Stimulated activated CD4-positive, alpha-beta T cell treated with anti-CD3 and anti-CD28 coated beads, Interleukin-2, amount 100 ng/mL, for 4 hours (primary cell): ENCODE data around the gene POLR2M.

Source experiments
- DNase-seq: peaks from one replicate; pipeline ENCODE4 v3.0.0-alpha.2; 2020; ENCODE audit warnings: low read depth

Gene POLR2M

DNA sequence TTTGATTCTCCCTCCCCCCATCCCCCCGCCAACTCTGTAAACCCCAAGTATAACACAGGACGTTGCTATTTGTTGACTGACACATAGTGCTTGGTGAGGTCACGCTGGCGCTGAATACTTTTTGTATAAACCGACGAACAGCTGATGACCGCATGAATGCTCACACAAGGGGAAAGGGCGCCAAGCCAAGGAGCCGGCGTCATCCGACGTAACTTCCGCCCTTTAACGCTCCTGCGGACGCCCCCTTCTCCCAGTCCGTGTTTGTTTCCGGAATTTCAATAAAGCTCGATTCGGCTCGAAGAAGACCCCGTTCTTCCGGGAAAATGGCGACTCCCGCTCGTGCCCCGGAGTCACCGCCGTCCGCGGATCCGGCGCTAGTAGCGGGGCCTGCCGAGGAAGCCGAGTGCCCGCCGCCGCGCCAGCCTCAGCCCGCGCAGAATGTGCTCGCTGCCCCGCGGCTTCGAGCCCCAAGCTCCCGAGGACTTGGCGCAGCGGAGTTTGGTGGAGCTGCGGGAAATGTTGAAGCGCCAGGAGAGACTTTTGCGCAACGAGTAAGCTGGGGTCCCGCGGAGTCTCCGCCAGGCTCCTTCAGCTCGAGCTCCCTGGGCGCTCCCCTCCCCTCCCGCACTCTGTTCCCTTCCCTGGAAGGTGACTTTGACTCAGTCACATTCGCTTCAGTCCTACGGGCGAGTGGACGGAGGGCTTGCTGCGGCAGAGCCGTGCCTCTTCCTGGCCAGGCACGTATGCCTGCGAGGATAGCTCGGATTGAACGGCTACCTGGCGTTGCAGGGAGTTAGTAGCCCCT lies at the start of gene POLR2M:
TSS of gene POLR2M (plus strand) at position 310 of the 805 bp plus-strand sequence. CDS start at position 439, 129 bp downstream.
- peak; percentile 86 for DNase-seq

DNA sequence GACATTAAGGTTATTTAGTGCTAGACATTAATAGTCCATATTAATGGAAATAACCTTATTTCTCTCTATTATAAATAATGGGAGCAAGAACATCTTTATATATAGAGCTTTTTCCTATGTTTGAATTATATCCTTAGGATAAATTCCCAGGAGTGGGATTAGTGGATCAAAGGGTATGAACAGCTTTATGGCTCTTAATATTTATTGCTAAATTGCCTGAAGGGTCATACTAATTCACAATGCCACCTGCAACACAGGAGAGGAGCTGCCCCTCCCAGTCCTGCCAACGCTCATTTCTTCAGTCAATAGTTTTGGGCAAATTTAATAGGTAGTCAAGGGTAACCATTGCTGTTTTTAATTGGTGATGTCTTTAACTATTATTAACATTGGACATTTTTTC lies 48.9 kb upstream of the POLR2M start:
- no peak for DNase-seq

DNA sequence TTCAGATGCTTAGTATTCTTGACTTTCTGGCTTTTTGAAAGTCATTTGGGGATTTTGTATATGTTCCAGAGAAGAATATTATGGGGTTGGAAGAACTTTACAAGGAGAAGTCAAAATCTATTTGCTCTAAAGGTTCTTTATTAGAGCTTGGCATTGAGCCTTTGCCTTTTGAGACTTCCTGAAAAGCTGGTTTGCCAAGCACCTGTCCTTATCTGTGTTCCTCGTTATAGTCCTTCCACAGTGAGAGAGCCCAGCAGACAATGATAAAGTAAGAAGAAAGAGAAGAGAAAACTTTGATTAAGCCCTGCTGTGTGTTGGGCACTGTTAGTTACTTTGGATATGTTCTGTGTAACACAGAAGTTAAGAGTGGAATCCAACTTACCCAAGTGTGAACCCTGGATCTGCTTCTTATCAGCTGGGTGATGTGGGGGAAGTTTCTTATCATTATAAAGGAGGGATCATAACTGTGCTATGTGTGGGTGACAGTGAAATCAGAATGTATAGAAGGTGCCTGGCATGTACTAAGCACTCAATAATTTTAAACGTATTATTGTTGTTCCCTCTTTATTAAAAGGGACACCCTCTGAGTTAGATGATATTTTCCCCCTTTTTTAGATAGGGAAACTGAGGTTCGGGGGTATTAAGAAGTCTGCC lies 44.3 kb upstream of the POLR2M start:
- DNase-seq: no peak

DNA sequence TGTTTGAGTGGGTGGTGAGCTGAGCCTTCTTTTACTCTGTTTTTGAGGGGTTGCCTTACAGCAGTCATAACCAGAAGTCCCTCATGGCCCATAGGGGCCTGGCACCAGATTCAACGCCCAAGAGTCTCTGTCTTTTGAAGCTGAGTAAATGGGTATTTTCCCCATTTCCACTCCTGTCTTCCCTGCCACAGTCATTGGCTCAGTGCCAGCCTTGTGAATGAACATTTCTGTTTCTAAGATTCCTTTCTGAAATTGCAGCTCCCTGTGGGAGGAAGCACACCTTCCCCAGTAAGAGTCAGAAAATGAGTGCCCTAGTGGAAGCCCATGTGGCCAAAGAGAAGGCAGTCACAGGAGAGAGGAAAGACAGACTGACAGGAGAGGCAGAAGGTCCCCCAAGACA lies 43.7 kb upstream of the POLR2M start:
- DNase-seq: no peak

DNA sequence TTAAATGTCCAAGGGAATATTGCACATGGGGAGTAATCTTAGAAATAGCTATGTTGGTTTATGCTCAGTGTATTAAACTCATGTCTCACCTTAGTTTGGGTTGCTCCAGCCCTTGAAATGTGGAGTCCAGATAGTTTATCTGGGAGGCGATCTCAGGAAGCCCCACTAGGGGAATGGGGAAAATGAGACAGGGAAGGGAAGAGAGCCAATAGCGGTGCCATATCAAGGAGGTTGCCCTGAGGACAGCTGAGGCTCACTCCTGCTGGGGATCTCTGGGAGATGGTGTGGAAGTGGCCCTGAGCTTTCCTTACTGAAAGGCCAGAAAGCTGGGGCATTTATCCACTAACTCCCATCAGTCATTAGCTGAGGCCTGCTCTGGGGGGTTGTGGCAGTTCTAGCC lies 43.3 kb upstream of the POLR2M start:
- DNase-seq: no peak

DNA sequence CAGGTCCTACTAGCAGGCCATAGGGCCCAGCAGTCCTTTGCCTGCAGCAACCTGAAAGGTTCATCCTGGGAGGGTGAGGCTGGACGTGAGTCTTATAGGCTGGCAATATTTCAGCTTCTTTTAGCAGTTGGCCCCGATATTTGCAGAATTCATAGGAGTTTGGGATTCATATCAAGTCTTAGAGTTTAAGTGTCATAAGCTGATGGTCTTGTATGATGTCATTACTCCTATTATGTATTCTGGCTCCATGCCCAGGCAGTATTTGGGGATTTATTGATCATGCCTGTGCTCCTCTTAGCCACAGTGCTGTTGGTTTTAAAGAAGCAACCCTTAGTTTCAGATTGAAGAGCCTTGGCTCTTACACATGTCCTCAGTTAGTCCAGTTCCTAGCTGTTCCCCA lies 41.3 kb upstream of the POLR2M start:
- DNase-seq: no peak

DNA sequence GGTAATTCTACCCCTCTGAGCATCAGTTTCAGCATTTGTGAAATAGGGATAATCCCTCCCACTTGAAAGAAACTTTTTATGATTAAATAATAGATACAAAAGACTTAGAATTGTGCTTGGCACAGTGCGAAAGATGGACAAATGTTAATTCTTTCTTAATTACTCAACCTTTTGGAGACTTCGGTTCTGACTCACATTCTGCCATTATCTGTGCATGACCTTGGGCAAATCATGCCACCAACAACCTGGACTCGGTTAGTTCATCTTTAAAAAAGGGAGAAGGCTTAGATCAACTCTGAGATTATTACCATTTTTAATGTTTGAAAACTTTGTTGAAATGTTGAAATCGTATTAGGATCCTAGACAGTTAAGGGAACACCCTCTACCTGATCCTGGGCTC lies 40.6 kb upstream of the POLR2M start:
- DNase-seq: no peak

DNA sequence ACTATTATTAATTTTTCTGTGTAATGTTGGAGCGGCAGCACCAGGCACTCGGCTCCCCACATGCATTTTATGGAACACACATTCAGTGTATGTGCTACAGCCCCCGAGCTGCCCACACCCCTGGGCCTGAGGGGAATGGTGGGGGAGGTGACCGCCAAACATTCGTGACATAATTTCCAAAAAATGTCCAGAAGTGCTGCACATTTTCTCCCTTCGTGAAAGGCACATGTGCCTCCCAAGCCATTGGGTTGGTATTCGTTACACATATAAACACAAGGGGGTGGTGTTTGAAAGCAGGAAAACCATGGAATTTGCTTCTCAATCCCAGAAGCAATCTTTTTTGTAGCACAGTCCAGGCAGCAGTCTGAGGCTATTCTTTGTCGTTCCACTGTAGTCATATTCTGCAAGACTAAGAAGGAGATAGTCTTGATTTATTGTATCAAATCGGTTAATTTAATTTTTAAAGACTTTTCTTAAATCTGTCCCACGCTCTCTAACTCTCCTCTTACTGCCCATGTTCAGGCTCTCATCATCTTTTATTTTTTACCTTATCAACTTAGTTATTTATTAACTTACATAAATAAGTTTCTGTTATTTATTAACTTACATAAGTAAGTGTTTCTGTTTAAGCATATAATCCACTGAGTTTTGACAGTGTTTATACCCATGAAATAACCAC lies 39.2 kb upstream of the POLR2M start:
- DNase-seq: no peak

DNA sequence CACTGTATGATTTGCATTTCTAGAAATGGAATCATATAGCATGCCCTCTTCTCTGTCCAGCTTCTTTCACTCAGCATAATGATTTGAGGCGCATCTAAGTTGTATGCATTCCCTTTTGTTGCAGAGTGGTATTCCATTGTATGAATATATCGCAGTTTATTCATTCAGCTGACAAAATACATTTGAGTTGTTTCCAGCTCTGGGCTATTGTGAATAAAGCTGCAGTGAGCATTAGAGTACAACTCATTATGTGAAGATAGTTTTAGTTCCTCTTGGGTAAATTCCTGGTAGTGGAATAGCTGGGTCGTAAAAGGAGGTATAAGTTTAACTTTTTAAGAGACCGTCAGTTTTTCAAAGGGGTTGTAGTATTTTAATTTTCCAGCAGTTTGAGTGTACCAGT lies 38.5 kb upstream of the POLR2M start:
- no peak for DNase-seq

DNA sequence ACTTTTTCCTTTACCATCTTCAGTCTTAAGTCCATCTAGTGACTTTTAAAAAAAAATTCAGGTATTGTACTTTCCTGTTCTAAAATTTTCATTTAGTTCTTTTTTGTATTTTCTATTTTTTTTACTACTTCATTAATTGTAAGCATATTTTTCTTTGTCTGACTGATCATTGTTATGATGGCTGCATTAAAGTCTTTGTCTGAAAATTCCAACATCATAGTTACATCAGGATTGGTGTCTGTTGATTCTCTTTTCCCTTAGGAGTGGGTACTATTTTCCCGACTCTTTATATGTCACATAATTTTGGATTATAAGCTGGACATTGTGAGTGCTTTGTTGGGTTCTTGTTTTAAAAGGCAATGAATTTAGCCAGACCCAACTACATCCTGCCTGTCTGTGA lies 34.9 kb upstream of the POLR2M start:
- no peak for DNase-seq

DNA sequence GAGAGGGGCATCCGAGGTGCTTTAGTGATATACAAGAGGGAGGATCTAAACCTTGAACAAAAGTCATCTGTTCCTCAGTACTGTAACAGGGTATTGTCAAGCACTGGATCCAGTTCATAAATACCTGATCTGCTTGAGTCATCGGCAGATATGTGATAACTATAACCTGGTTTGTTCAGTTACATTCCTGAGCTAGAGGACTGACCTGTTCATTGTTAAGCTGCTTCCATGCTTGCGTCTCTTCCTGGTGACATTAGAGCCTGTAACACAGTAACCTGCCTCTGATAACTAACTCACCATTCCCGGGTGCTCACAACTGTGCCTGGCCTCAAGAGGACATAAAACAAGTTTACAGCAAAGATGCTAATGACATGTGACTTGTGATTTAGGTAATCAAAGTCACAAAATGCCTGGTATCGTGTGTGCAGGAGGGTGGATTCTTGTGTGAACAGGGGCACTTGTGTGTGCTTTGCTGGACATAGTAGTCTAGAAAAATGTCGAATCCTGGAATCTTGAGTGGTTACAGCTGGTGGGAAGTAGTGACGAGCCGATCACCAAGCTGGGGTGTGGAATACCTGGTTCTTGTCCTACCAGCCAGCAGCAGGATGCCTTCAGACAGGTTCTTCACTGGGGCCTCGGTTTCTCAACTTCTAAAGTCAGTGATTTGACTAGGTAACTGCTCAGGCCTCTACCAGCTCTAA lies 30.9 kb upstream of the POLR2M start:
- no peak for DNase-seq

DNA sequence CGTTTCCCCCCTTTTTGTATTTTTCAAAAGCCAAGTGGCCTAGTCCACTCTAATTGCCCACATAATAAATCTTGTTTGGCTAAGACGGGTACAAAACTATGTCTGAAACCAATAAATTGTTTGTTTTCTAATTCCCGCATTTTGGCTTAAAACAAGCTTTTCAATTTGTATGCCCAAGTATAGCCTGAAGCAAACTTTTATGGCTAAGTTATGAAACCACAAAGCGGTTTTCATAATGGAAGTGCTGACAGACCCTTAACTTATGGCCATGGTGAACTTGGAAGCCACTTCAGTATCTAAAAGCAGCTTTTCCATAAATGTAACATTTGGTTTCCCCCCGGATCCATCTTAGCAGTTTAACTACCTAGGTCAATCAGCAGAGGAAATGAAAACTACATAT lies 29.9 kb upstream of the POLR2M start:
- DNase-seq: no peak

DNA sequence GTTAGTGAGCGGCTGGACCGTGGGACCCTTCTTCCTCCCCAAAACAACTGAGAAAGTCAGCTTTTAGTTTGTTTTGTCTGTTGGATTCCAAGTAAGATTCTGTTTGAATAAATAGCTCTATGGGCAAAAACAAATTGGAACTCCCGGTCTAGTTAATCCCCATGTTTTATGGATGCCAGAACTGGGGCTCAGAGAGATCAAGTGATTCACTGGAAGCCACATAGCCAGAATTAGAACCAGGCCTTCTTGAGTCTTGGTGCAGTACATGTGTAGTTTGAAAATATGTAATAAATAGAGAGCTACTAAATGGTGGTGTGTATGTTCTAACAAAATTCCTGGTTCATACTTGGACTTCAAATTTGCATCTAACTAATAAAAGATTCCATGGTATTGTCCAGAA lies 29.3 kb upstream of the POLR2M start:
- DNase-seq: no peak

DNA sequence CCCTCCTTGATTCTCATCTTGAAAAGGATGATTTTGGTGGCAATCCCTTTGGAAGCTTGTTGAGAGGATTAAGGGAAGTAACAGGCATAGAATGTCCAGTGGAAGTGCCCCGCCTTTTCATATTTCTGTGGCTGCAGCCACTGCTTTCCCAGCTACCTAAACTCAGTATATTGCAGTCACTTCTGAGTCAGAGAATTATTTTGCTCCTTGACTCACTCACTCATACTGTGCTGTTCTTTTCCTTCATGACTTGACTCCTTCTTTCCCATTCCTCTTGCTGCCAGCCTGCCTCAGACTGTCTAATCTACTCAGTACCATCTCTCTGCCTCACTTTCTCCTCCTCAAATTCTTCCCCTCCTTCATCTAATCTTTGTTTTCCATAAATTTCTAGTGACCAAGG lies 26.5 kb upstream of the POLR2M start:
- no peak for DNase-seq

DNA sequence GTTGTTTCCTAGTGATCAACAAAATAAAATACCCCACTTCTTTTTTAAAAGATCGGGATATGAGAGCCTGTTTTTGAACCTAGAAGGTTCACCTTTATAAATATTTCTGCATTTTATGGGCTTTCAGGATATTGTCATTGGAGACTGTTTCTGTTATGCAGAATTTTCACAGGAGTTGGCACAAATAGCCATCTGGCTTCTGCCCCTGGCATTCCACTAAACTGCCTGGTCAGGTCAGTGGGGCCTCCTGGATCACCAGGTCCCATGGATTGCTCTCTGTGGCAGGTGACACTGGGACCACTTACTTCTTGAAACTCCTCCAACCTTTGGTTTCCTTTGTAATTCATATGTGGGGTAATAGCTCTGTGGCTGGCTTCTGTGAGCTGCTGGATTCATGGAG lies 25.5 kb upstream of the POLR2M start:
- no peak for DNase-seq

DNA sequence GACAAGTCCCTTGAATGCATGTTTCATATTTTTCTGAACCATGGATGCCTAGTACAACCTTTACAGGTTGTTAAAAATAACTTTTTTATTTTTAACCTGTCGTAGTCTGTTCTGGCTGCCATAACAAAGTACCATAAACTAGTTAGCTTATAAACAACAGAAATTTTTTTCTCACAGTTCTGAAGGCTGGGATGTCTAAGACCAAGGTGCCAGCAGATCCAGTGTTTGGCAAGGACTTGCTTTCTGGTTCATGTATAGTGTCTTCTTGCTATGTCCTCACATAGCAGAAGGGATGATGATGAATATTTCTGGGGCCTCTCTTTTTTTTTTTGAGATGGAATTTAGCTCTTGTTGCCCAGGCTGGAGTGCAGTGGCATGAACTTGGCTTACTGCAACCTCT lies 23.0 kb upstream of the POLR2M start:
- no peak for DNase-seq

DNA sequence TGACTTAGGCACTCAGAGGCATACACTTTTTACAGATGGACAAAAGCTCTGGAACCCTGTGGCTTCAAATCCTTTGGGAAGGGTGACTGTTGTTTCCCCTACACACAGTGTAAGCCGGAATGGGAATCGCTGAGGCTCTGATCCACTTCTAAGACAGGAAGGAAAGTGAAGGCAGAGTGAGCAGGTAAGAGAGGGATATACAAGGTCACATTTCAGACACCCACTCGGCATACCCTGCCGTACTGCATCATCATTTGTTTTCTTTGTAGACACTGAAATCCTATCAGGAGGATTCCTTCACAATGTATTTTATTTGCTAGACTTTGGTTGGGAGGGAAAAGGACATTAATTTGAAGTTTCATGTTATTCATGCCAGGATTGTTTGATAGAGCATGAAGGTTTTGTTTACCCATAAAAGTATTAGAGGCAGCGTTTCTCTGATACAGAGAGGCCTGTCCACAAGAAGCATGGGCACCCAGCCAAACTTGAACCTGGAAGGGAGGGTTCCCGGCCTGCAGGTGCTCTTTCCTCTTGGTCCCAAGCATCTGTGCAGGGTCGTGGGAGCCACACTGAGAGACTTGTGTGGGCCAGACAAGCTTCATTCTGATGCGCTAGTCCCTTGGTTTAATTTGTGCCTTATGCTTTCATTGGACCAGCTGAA lies 21.9 kb upstream of the POLR2M start:
- no peak for DNase-seq

DNA sequence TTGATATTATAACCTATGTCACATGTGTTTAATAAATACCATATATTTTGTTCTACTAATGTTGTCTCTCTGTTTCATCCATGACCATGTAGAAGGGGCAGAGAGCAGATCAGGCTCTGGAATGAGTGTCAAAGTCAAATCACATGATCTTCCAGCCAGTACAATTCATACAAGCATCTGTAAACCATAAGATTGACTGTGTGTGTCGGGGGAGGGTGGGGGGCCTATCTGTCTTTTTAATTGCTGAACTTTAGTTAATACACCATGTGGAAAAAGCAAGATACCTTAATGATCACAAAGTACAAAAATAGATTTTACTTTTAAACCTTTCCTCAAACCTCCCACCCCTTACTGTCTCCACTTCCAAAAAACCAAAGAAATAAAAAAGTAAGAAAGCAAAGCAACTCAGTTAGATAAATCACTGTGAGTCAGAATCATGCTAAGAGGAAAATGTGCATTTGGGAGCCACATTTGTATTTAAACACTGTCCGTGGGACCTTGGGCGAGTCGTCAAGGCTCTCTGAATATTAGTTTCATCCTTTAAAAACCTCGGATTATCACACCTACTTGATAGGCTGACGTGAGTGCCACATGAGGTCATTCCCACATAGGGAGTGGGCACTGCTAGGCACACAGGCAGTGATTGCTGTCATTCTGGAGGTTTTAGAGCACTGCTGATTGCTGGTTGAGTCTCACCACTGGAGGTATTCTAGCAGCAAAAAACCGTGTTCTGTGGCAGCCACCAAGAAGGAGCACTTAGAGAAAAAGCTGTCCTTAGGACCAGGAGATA lies 21.0 kb upstream of the POLR2M start:
- DNase-seq: no peak

DNA sequence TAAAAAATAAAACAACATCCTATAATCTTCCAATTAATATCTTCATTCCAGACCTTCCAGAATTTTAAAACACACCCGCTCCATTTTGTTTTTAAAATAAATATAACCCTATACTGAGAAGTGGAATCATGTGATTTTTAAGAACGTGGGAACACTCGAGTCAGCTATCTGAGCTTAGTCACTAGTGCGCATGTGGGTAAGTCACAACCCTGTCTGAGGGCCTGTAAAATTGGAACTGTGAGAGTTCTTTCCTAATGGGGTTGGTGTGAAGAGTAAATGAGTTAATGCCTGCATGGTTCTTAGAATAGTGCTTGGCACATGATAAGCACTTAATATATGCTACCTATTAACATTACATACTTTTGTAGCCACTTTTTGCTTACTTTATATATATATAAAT lies 19.9 kb upstream of the POLR2M start:
- DNase-seq: no peak

DNA sequence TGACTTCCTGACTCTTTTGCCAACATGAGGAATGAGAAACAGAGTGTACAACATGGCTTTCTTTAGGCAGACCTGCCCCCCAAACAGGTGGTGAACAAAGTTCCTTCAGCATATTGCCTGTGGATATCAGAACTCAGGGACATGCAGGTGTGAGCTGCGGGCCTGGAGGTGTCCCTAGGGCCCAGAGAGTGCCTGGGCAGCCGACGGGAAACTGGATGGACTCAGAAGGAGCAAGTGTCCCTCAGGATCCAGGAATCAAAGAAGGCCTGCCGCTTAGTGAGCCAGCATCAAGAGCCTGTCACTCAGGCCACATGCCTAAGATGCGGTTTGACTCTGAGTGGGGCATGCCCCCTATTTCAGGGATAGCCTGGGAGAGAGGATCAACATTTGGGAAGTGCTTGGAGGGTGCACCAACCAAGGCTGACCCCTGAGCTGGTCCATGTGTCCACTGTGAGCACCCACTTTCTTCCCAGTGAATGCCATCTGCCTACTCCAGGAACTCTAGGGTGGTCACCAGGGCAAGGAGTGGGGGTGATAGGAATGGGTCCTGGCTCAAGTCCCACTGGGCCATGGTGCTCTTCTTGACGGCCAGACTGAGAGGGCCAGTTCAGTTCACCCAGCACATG lies 16.1 kb upstream of the POLR2M start:
- DNase-seq: no peak

DNA sequence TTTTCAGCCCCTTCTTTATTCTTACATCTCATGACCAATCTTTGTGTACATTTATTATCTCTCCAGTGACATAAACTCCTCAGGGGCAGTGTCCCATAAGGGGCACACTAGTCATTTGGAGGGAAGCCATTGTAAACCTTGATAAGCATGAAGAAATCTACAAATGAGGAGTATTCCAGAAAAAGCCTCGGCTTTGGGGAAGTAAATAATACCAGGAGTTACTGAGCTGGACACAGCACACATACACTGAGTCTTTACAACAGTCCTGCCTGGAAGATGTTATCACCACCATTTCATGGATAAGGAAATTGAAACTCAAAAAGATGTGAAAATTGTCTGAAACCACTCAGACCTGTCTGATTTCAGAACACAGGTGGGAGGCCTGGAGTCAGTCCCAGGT lies 15.4 kb upstream of the POLR2M start:
- DNase-seq: no peak
